ENCODE measurements around the gene COX15. TPM values are rescaled to one million over a fixed set of nuclear protein-coding genes. Genes with fewer than 3 reads are reported as not detected.
"Not testable (repeated sequence)": the region's sequence is repeated elsewhere in the genome, so short reads cannot be mapped to it uniquely, and the experiment has no call there.

Gene COX15
- total RNA-seq, 1 donor from 2014 or later: 48.7 TPM

DNA sequence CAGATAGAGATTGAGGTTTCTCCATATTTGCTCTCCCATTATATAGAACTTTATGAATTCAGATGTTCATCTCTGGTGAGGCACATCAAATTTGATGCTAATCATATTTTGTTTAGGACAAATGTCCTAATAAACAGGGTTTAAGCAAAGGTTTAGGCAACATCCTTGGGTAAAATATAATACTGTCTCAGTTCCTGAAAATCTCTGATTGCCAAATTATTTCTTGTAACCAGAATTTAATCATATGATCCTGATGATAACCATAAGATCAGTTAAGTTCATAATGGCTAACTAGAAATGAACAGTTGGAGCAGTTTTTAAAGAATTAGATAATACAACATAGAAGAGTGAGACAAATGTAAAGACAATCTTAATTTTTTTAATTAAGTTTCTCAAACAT lies 18.7 kb upstream of the COX15 start:
- Mint-ChIP-seq H3K27ac (ENCODE audit: unreplicated experiment) (no peak overlapping the region), H3K4me1 (no peaks in the 10 kb centered on the region), H3K9me3 (no peaks in the 10 kb centered on the region), H3K27me3 (ENCODE audit: low read depth) (no peaks in the 10 kb centered on the region), H3K36me3 (ENCODE audit: low read depth) (peaks cover 6% of the 10 kb centered on the region), H3K4me3 (no peak overlapping the region)
- TF ChIP-seq, protein P1, sequence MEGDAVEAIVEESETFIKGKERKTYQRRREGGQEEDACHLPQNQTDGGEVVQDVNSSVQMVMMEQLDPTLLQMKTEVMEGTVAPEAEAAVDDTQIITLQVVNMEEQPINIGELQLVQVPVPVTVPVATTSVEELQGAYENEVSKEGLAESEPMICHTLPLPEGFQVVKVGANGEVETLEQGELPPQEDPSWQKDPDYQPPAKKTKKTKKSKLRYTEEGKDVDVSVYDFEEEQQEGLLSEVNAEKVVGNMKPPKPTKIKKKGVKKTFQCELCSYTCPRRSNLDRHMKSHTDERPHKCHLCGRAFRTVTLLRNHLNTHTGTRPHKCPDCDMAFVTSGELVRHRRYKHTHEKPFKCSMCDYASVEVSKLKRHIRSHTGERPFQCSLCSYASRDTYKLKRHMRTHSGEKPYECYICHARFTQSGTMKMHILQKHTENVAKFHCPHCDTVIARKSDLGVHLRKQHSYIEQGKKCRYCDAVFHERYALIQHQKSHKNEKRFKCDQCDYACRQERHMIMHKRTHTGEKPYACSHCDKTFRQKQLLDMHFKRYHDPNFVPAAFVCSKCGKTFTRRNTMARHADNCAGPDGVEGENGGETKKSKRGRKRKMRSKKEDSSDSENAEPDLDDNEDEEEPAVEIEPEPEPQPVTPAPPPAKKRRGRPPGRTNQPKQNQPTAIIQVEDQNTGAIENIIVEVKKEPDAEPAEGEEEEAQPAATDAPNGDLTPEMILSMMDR (conservative IDR thresholded peaks at IDR 0.05): no peak
- DNase-seq (ENCODE audit: low read depth, low spot score): no peak

DNA sequence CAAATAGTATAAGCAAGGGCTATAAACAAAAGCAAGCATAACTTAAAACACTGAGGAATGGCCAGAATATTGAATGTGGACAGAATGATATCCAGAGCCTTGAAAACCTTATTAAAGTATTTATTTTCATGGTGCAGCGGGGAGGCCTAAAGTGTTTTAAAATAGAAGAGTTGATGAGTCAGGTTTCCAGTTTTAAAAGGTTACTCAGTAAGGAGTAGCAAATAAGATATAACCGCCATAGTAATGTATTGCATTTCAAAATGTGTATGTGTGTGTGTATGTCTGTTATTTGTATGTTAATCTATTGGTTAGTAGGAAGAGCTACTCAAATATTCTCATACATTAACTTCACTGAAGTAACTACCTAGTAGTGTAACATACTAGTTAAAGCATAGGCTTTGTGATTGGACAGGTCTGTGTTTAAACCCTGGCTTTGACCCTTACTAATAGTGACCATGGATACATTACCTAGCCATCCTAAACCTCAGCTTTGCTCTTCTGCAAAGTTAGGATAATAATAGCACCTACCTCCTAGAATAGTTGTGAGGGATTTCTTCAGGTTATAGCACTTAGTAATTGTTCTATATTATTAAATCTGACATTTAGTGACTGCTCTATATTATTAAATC lies 17.0 kb upstream of the COX15 start:
- H3K9me3 Mint-ChIP-seq: no peaks in the 10 kb centered on the region
- no peak overlapping the region for H3K27ac Mint-ChIP-seq (ENCODE audit: unreplicated experiment)
- peaks cover 4% of the 10 kb centered on the region for H3K36me3 Mint-ChIP-seq (ENCODE audit: low read depth)
- TF ChIP-seq, protein P1 (conservative IDR thresholded peaks at IDR 0.05): no peak
- no peak for DNase-seq (ENCODE audit: low read depth, low spot score)
- H3K4me1 Mint-ChIP-seq: no peaks in the 10 kb centered on the region
- H3K27me3 Mint-ChIP-seq (ENCODE audit: low read depth): no peaks in the 10 kb centered on the region
- no peak overlapping the region for H3K4me3 Mint-ChIP-seq

DNA sequence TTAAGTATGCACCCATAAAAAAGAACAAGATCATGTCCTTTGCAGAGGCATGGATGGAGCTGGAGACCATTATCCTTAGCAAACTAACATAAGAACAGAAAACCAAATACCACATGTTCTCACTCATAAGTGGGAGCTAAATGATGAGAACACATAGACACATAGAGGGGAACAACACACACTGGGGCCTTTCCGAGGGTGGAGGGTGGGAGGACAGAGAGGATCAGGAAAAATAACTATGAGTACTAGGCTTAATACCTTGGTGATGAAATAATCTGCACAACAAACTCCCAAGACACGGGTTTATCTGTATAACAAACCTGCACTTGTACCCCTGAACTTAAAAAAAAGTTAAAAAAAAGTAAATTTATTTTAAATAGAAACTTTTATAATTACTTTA lies 14.2 kb upstream of the COX15 start:
- not testable (repeated sequence) for H3K4me1 Mint-ChIP-seq; H3K27ac Mint-ChIP-seq (ENCODE audit: unreplicated experiment); DNase-seq (ENCODE audit: low read depth, low spot score); H3K9me3 Mint-ChIP-seq; H3K4me3 Mint-ChIP-seq; H3K27me3 Mint-ChIP-seq (ENCODE audit: low read depth)
- H3K36me3 Mint-ChIP-seq (ENCODE audit: low read depth): peaks cover 22% of the 10 kb centered on the region

DNA sequence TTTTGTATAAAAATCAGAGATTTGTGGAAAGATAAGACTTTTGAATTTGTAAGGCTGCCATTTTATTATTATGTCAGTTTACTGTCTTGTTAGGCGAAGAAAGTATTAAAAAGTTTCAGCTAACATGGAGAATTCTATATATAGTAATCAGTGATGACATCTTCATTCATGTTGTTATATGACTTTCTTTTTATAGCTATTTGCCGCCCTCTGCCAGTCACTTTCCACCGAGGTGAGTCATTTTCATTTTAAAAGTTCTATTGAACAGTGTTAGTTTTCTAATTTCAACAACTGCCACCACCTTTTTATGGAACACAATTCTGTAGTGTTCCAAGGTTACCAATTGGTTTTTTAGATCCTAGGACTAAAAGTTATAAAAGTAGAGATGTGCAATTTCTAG lies 11.9 kb upstream of the COX15 start:
- DNase-seq (ENCODE audit: low read depth, low spot score): no peak
- TF ChIP-seq, protein P1 (conservative IDR thresholded peaks at IDR 0.05): no peak
- Mint-ChIP-seq H3K9me3 (peaks cover 5% of the 10 kb centered on the region), H3K4me3 (no peak overlapping the region), H3K36me3 (ENCODE audit: low read depth) (peaks cover 39% of the 10 kb centered on the region), H3K27me3 (ENCODE audit: low read depth) (no peaks in the 10 kb centered on the region), H3K4me1 (no peaks in the 10 kb centered on the region), H3K27ac (ENCODE audit: unreplicated experiment) (no peak overlapping the region)

DNA sequence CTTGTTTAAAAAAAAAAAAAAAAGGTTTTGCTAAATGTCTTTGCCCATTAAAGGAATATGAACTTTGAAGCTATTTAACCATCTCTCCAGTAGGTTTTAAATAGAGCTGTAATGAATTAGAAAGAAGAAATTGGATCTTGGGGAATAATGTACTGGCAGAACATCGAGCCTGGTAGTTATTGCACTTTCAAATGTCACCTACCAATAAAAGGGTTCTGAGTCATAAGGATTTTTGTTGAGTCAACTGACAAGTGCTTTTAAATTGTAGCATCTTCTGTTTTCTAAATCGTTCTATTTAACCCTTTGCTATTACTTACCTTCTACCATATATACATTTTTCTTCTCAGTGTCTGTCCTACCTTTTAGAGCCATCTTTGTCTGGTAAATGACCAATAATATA lies 10.8 kb upstream of the COX15 start:
- peaks cover 42% of the 10 kb centered on the region for H3K36me3 Mint-ChIP-seq (ENCODE audit: low read depth)
- no peak for DNase-seq (ENCODE audit: low read depth, low spot score)
- no peaks in the 10 kb centered on the region for H3K27me3 Mint-ChIP-seq (ENCODE audit: low read depth)
- H3K4me1 Mint-ChIP-seq: no peaks in the 10 kb centered on the region
- peaks cover 5% of the 10 kb centered on the region for H3K9me3 Mint-ChIP-seq
- TF ChIP-seq, protein P1 (conservative IDR thresholded peaks at IDR 0.05): no peak
- no peak overlapping the region for H3K4me3 Mint-ChIP-seq
- no peak overlapping the region for H3K27ac Mint-ChIP-seq (ENCODE audit: unreplicated experiment)

DNA sequence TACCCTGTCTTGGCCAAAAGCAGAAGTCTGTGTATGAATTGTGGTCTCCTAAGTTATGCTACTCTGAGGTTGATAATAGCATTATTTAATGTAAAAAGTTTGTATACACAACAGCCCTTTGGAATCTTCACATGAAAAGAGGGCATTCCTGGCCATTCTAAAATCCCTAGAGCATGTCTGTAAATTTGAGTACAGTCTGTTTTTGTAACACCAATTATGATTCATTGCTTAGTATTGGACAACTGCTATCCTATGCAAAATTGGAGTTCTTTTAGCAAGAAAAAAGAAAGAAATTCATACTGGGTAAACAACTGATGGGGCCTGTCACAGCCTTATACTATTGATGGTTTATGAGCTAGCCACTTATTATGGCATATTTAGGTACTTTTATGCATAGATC lies 10.3 kb upstream of the COX15 start:
- Mint-ChIP-seq H3K36me3 (ENCODE audit: low read depth) (peaks cover 46% of the 10 kb centered on the region), H3K4me1 (no peaks in the 10 kb centered on the region), H3K27ac (ENCODE audit: unreplicated experiment) (no peak overlapping the region), H3K27me3 (ENCODE audit: low read depth) (no peaks in the 10 kb centered on the region), H3K4me3 (no peak overlapping the region), H3K9me3 (peaks cover 5% of the 10 kb centered on the region)
- no peak for DNase-seq (ENCODE audit: low read depth, low spot score)
- TF ChIP-seq, protein P1 (conservative IDR thresholded peaks at IDR 0.05): no peak

All from neural crest cell (in vitro differentiated cells).